NCI-H2107 treated with DMSO at 0.1 percent for 48 hours (cell line): ENCODE measurements around the gene CPD.
"Not testable (repeated sequence)": the region's sequence is repeated elsewhere in the genome, so short reads cannot be mapped to it uniquely, and the experiment has no call there.

Experiments used
- DNase-seq: peaks from one replicate; lab custom pipeline; 2025; ENCODE audit not compliant: unreplicated experiment; lab: John Stamatoyannopoulos, UW

Gene CPD

DNA sequence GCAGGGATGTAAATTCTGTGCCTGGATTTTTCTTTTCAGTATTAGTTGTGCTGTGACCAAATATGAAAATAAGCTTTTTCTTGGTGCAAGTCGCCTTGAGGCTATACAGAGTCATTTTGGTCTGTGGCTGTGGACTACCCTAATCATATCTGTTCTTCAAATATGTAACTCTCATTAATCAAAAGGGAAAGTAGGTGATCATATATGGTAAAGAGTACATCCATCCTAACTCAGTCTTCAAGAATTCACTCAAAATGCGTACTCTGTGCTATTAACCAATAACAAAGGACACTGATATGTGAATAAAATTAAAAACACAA, 2.6 kb downstream of the CPD start:
- no peak for DNase-seq

GRCh38 chr17:30382345-30382744, 3.6 kb downstream of the CPD start:
- no peak for DNase-seq

DNA sequence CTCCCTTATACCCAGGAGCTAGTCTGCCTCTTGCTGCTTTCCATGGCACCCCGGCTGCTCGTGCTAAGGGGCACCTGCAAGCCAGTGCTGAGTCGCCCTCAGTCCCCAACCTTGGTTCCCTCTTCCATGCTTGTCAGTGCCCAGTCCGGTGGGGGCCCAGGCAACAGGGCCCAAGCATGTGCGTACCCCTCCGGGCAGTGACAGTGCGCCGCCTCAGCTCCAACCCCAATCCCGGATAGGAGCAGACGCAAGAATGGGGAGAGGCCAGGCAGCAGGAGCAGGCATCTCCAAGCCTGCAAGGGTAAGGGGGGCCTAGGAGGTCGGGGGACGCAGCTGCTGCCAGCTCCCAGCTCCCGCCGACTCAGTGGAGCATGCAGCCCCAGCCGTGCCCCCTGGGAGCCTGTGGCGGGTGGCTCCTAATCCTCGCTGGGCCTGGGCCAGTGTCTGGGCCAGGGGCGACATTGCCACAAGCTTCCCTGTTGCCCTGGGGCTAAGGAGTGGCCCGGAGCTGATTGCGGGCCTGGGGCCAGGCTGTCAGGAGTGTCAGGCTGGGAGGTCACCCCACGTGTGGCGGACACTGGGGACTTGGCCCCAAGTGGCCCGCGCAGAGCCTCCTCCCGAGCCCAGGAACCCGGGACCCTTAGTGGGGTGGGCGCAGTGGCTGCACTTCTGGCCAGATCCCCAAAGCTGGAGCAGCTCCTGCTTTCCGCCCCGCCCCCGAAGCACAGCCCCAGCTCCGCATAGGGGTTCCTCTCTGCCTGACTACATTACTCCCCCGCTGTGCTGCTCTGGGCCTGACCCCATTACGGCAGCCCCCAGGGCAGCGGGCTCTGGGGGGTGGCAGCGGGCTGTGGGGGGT, 9.8 kb downstream of the CPD start:
- no peak for DNase-seq

- DNase-seq: no peak
These were observed 11.1 kb downstream of the CPD start for GRCh38 chr17:30389756-30390300.

DNA sequence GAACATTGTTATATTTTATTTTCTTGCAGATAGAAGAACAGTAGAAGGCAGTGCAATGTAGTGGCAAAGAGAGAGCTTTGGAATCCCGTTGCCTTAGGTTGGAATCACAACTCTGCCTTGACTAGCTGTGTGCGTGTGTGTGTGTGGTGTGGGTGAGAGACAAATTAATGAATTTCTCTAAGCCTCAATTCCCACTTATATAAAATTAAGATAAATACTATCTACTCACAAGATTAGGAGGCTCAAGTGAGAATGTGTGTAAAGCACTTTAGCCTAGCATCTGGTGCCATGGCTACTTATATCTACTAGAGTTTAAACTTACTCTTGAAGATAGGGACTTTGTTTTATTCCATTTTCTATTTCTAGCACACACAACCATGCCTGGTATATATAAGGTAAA, 12.8 kb downstream of the CPD start:
- DNase-seq: no peak

DNA sequence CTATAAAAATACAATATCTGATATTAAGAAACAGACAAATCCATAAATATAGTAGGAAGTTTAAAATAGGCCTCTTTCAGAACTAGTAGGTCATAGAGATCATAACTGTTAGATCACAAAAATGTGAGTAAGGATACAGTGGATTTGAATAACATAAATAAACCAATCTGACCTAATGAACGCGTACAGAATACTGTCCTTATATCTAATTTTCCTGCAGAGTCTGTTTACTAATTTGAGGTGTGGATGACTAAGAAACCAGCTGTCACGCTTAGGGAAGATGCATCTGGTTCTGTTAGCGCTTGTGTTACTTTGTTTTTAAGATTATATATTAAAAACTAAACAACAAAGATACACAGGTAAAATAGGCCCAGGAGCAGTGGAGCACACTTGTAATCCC, 14.8 kb downstream of the CPD start:
- DNase-seq: no peak

DNA sequence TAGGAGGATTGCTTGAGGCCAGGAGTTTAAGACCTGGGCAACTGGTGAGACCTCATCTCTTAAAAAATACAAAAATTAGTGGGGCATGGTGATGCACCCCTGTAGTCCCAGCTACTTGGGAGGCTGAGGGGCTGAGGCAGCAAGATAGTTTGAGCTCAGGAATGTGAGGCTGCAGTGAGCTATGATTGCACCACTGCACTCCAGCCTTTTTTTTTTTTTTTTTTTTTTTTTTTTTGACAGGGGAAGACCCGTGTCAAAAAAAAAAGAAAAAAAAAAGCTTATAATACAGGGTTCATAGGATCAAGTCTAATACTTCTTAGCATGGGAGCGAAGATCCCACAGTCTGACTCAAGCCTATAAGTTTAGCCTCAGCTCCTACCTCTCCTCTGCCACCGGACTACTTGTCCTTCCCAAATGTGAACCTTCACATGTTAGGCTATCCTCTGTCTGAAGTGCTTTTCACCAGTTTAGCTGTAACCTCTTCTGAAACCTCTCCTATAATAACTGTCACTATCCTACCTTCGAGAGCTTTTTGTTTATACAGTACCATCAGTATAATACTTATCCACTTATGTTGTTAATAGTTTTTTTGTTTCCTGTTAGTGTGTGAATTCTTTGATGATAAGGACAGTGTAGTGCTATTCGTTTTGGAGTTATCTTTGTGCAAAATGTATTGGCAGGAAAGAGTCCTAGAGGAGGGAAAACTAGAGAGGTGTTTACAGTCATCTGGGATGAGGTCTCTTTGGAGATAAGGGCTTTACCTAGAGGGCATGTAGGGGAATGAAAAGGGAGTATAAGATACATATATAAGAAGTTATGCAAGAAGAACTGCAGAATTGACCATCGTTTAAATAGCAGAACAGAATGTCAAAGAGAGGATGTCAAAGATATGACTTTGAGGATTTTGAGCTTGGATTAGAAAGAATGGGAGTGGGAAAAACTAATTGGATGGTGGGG, 15.5 kb downstream of the CPD start:
- peak; percentile 24 for DNase-seq

DNA sequence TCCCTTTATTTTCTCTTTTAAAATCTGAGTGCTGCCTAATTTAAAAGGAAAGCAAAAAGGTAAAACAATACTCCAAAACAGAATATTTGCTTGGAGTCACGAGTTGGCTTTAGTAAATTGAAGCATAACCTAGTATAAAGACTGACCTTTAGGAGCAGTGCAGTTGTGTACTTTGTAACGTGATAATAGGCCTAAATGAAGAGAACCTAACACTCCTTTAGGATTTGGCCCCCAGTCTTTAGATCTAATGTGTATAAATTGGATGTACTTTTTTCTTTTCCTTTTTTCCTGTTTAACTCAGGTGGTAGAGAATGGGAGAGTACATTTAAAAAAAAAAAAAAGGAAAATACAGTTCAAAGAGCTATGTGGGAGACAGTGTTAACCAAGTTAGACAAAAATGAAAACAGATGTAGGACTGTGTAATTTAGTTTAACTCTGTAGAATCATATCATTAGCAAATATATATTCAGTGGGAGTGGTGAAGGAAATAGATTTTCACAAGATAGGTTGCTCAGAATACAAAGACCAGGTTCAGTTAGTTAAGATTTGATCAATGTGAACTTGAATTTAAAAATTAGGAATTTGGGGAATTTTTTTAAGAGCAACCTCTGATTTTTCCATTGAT, 16.8 kb downstream of the CPD start:
- DNase-seq: peak; percentile 28

DNA sequence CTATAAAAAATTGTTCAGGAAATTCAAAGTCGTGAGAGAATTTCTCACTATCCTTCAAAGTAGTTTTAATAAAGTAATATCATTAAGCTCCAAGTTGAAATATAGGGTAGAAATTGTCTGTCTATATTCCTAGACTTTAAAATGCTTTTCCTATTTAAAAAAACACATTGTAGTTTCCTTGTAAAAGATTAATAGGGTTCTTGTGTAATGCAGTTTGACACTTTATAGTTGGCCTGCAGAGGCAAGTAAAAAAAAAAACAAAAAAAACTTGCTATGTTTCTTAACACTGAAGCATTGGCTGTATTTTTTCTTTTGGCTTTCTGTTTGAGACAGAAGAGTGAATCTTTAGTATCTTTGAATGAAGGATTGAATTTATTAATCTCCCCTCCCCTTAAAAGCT, 17.4 kb downstream of the CPD start:
- no peak for DNase-seq

DNA sequence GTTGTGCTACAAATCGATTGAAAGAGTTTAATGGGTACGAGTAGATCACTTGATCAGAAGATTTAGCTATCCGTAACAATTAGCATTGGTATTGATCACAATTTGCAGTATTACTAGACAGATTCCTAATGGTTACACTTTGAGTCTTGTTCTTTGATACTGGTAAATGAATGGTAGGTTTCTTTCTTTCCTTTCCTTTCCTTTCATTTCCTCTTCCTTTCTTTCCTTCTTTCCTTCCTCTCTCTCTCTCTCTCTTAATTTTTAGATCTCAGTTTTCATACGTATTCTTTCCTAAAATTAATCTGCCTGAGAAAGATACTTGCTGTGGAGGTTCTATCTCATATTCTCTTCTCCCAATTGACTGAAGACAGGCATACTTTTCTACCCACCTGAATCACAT, 17.9 kb downstream of the CPD start:
- DNase-seq: no peak

DNA sequence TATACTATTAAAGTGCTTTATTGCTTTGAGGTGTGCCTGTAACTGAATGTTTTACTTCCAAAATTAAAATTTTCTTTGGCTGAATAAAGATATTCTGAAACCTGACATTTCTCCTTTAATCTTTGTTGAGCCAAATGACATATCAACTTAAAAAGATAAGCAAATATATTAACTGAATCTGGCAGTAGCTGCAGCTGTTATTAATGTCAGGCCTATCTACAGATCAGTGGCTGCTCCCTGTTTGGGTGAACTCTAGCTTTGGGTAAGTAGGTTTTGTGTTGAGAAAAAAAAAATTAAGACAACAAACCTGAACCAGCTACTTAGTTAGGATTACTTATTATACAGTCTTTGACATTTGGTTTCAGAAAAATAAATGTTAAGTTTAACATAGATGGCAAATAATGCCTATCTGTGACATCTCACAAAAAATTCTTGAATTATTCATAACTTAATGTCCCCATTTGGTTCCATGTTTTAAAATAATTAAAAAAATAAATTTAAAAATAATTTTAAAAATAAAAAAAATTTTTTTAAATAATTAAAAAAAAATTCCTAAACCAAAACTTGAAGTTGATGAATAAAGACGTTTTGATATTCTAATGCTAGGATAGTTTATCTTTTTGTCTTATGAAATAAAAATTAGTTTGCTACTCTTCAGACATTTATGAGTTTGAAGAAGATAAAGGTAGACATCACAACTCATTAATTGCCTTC, 19.8 kb downstream of the CPD start:
- DNase-seq: no peak

GRCh38 chr17:30401097-30401496, 22.4 kb downstream of the CPD start:
- no peak for DNase-seq

GRCh38 chr17:30405161-30405560, 26.4 kb downstream of the CPD start:
- DNase-seq: no peak

DNA sequence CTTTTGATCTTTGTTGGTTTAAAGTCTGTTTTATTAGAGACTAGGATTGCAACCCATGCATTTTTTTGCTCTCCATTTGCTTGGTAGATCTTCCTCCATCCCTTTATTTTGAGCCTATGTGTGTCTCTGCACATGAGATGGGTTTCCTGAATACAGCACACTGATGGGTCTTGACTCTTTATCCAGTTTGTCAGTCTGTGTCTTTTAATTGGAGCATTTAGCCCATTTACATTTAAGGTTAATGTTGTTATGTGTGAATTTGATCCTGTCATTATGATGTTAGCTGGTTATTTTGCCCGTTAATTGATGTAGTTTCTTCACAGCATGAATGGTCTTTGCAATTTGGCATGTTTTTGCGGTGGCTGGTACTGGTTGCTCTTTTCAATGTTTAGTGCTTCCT, 31.9 kb downstream of the CPD start:
- not testable (repeated sequence) for DNase-seq

DNA sequence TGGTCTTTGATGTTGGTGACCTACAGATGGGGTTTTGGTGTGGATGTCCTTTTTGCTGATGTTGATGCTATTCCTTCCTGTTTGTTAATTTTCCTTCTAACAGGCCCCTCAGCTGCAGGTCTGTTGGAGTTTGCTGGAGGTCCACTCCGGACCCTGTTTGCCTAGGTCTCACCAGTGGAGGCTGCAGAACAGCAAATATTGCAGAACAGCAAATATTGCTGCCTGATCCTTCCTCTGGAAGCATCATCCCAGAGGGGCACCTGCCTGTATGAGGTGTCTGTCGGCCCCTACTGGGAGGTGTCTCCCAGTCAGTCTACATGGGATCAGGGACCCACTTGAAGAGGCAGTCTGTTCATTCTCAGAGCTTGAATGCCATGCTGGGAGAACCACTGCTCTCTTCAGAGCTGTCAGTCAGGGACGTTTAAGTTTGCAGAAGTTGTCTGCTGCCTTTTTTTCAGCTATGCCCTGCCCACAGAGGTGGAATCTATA, 33.3 kb downstream of the CPD start:
- not testable (repeated sequence) for DNase-seq

DNA sequence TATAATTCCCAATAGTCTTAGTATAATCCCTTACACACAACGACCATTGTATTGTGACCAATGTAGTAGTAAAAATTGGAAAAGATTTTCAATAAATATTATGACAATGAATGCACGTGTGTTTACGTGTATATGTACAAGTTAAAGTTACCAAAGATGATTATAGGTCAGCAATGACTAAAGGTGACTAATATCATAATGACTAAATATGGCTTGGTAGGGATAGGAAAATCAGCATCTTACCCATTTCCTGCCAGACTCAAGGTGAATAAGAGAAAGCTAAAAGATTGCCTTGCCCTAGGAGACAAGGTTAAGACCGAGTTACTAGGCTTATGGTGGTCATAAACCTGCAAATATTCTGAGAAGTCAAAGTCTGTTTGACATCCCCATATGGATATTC, 34.4 kb downstream of the CPD start:
- no peak for DNase-seq

GRCh38 chr17:30414486-30414885, 35.8 kb downstream of the CPD start:
- no peak for DNase-seq

DNA sequence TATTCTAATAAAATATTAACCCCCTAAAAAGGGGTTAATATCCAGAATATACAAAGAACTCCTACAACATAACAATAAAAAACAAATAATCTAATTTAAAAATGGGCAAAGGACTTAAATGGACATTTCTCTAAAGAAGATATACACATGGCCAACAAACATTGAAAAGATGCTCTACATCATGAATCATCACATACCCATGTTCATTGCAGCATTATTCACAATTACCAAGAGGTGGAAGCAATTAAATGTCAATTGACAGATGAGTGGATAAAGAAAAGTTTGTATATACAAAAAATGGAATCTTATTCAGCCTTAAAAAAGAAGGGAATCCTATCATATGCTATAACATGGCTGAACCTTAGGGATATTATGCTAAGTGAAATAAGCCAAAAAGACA, 36.8 kb downstream of the CPD start:
- DNase-seq: no peak

DNA sequence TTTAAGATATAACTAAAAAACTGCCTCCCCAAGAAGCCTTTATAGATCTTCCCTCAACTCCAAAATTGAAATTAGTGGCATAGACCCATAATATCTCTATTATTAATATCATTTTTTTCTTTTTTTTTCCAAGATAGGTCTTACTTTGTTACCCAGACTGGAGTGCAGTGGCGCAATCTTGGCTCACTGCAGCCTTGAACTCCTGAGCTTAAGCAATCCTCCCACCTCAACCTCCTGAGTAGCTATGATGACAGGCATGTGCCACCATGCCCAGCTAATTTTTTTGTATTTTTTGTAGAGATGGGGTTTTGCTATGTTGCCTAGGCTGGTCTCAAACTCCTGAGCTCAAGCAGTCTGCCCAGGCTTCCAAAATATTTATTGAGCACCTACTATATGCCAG, 39.3 kb downstream of the CPD start:
- not testable (repeated sequence) for DNase-seq

DNA sequence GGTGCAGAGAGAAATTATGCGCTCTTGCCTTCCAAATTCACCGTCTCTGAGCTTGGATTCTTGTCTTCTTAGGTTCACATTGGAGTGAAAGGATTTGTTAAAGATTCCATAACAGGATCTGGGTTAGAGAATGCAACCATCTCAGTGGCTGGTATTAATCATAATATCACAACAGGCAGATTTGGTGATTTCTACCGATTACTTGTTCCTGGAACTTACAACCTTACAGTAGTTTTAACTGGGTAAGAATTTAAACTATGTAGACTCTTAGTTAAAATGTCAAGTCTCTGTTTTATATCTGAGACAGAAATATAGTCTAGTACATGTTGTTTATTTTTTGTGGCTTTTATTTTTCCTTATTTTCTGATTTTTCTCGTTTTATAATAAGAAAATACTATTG, 42.9 kb downstream of the CPD start:
- no peak for DNase-seq

GRCh38 chr17:30422171-30422570, 43.4 kb downstream of the CPD start:
- no peak for DNase-seq
